ENCODE measurements around the gene PRMT7.
A peak's percentile ranks its signal among the peaks of the same experiment; 100 is the strongest.

Gene PRMT7, protein sequence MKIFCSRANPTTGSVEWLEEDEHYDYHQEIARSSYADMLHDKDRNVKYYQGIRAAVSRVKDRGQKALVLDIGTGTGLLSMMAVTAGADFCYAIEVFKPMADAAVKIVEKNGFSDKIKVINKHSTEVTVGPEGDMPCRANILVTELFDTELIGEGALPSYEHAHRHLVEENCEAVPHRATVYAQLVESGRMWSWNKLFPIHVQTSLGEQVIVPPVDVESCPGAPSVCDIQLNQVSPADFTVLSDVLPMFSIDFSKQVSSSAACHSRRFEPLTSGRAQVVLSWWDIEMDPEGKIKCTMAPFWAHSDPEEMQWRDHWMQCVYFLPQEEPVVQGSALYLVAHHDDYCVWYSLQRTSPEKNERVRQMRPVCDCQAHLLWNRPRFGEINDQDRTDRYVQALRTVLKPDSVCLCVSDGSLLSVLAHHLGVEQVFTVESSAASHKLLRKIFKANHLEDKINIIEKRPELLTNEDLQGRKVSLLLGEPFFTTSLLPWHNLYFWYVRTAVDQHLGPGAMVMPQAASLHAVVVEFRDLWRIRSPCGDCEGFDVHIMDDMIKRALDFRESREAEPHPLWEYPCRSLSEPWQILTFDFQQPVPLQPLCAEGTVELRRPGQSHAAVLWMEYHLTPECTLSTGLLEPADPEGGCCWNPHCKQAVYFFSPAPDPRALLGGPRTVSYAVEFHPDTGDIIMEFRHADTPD

DNA sequence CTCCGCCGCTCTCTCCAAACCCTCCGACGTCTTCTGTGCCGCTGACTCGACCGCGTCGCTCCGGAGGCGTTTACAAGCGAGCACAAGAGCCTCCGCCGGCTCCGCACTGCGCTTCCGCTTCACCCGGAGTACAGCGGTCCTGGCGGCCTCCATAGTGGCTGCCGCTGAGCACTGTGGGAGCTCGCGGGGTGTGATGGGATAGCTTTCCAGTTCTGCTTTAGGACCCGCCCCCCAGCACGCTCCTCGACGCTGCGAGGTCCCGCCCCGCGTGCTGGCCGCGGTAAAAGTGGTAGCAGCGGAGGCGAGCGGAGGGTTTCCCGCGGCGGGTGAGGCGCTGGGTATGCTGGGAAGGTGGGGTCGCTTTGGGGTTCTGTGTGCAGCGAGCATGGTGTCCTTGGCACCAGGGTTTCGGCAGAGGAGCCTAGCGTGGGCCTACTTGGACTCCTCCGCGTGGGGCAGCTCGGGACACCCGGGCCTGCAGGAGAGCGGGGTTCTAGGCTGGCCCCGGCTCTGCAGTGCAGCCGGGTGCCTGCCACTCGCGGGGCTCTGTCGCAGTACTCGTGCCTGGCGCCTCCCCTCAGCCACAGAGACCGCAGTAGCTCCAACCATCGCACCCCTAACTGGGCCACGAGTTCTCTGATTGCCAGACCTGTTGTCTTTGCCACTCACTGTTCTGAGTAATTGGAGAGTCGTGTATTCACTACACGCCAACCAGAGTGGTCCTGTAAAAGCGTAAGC lies at the start of gene PRMT7, which contains the start of gene SLC7A6OS:
PRMT7 (plus strand) TSS at position 246 of the 738 bp plus-strand sequence. CDS start 4,961 bp downstream, outside the sequence.
SLC7A6OS (minus strand) TSS at position 173 of the 738 bp plus-strand sequence; CDS start at position 153, 20 bp downstream.
- no peak for TF ChIP-seq CTCF (IDR thresholded peaks at IDR 0.05; ENCODE audit: control extremely low read depth, extremely low read depth, low read depth, missing control alignments)
- POLR2A ChIA-PET = interaction anchor here (0.6 to 1.5 kb wide), 13 partner anchors 10 to 445 kb away, joined by 3 to 7 read pairs (median 4); partner anchors contain the start of gene SLC7A6
- CTCF ChIA-PET = interaction anchor here (0.6 to 2.4 kb wide), 14 partner anchors 9 to 71 kb away, joined by 3 to 41 read pairs (median 4); partner anchors contain the start of genes PLA2G15 and SLC7A6
- peak; percentile 98 for DNase-seq (ENCODE audit: extremely low spot score)

- POLR2A ChIA-PET = interaction anchor here (1.0 to 1.6 kb wide), 6 partner anchors 9 to 47 kb away, joined by 3 to 7 read pairs (median 6); partner anchors contain the start of genes PRMT7 and SLC7A6OS
- DNase-seq (ENCODE audit: extremely low spot score) = no peak
- no peak for TF ChIP-seq CTCF (IDR thresholded peaks at IDR 0.05; ENCODE audit: control extremely low read depth, extremely low read depth, low read depth, missing control alignments)
- CTCF ChIA-PET = interaction anchor here (0.8 to 19.1 kb wide), 25 partner anchors 12 to 335 kb away, joined by 3 to 619 read pairs (median 6); partner anchors contain the start of genes PLA2G15, PRMT7 and SLC7A6OS
Observed at GRCh38 chr16:68263559-68264127, 47.2 kb upstream of the PRMT7 start.

DNA sequence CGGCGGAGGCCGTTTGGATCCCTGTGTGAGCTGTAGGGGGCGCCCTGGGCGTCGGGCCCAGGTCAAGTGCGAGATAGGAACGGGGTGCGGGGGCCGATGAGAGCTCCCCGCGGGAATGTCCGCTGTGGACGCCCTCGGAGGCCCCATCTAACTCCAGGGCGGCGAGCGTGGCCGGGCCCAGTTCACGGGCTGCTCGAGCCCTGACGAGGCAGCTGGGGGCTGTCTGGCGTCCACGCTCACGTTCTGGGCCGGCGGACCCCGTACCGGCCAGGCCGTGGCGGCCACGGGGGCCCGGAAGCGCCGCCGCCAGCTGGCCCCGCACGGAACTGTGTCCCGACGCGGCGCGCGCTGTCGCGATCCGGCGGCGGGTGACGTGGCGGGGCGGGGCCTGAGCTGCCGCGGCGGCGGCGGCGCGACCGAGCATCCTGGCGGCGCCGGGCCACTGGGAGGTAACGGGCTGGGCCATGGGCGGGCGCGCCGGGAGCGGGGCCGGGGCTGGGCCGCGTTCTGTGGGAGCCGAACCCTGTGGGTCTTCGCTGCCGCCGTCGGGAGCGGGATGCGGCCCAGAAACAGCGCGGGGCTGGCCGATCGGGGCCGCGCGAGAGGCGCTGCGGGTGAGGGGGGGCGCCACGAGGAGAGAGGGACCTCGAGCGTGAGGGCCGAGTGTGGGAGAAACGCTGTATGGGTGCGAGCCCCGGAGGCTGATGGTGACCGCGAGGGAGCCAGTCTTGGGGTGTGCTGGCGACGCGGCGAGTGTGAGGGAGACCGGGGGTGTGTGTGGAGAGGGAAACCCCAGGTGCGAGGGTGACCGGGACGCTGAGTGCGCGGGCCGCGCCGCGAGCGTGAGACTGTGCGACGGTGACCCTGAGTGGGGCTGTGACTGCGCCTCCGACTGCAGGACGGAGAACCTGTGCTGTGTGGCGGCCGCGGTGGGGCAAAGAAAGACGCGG lies 46.4 kb upstream of the PRMT7 start, which contains the start of gene SLC7A6:
SLC7A6 (plus strand) TSS at position 399 of the 950 bp plus-strand sequence. CDS start 10,201 bp downstream, outside the sequence.
- DNase-seq (ENCODE audit: extremely low spot score) = peak; percentile 90
- peak; percentile 80 for TF ChIP-seq CTCF (IDR thresholded peaks at IDR 0.05; ENCODE audit: control extremely low read depth, extremely low read depth, low read depth, missing control alignments)

GRCh38 chr16:68265078-68265920 lies 45.5 kb upstream of the PRMT7 start:
- no peak for TF ChIP-seq CTCF (IDR thresholded peaks at IDR 0.05; ENCODE audit: control extremely low read depth, extremely low read depth, low read depth, missing control alignments)
- POLR2A ChIA-PET = no interaction called here

More for the DNA sequence above, 46.4 kb upstream of the PRMT7 start, which contains the start of gene SLC7A6:
- POLR2A ChIA-PET = interaction anchor here (1.0 to 1.6 kb wide), 6 partner anchors 8 to 46 kb away, joined by 3 to 7 read pairs (median 6); partner anchors contain the start of genes PRMT7 and SLC7A6OS
- CTCF ChIA-PET = interaction anchor here (0.8 to 19.1 kb wide), 25 partner anchors 11 to 336 kb away, joined by 3 to 619 read pairs (median 6); partner anchors contain the start of genes PLA2G15, PRMT7 and SLC7A6OS

More at GRCh38 chr16:68265078-68265920, 45.5 kb upstream of the PRMT7 start:
- peak; percentile 56 for DNase-seq (ENCODE audit: extremely low spot score)
- CTCF ChIA-PET = interaction anchor here (5.5 to 19.1 kb wide), 4 partner anchors 10 to 65 kb away, joined by 101 to 619 read pairs (median 133); partner anchors contain the start of gene PLA2G15

Data from GM10248 (cell line).